Progenitor cell of endocrine pancreas (in vitro differentiated cells): ENCODE measurements around the gene PTPRA. TPM values are rescaled to one million over a fixed set of nuclear protein-coding genes. Genes with fewer than 3 reads are reported as not detected.

Experiments used
- DNase-seq: peaks from one replicate; pipeline ENCODE4 v3.0.0; 2021; ENCODE audit warnings: low spot score; ENCODE audit not compliant: unreplicated experiment
- H3K27ac Mint-ChIP-seq: 2 replicates; pipeline ENCODE4 v1.8.0; 2021; ENCODE audit warnings: mild to moderate bottlenecking, moderate library complexity, mixed read lengths
- H3K27me3 Mint-ChIP-seq: 2 replicates; pipeline ENCODE4 v1.8.0; 2021; ENCODE audit warnings: mixed read lengths
- H3K36me3 Mint-ChIP-seq: 2 replicates; pipeline ENCODE4 v1.8.0; 2022; ENCODE audit warnings: mixed read lengths; ENCODE audit not compliant: insufficient read depth
- H3K4me1 Mint-ChIP-seq: 2 replicates; pipeline ENCODE4 v1.8.0; 2021; ENCODE audit warnings: low read depth, mixed read lengths
- H3K4me3 Mint-ChIP-seq: 2 replicates; pipeline ENCODE4 v1.8.0; 2021; ENCODE audit warnings: low read depth, mild to moderate bottlenecking, moderate library complexity, mixed read lengths
- H3K9me3 Mint-ChIP-seq: 2 replicates; pipeline ENCODE4 v1.8.0; 2021; ENCODE audit warnings: low read depth, mixed read lengths
- CTCF ChIP-seq: fragments of 200-600 bp; sonication (generic); IDR thresholded peaks from one replicate; pipeline ENCODE4 v1.5.0; 2021; ENCODE audit warnings: antibody characterized with exemption, mild to moderate bottlenecking; ENCODE audit not compliant: unreplicated experiment
- total RNA-seq: library from RNA; stranded (reverse); gene quantifications from 2 replicates; pipeline ENCODE4 v1.2.1, GENCODE V29; 2021

Gene PTPRA
- total RNA-seq, 1 donor from 2014 or later = 73.2 TPM

DNA sequence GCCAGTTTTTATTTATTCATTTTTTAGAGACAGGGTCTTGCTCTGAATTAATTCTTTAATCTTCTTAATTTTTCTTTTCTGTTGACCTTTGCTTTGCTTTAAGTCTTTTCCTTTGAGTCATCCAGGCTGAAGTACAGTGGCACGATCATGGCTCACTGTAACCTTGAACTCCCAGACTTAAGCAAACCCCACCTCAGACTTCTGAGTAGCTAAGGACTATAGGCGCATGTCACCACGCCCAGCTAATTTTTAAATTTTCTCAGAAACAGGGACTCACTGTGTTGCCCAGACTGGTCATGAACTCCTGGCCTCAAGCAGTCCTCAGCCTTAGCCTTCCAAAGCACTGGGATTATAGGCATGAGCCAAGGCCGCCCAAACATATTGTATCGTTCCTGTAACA is 98.8 kb downstream of the PTPRA start:
- Mint-ChIP-seq H3K9me3 (no peaks in the 10 kb centered on the region), H3K4me3 (no peak overlapping the region), H3K4me1 (no peaks in the 10 kb centered on the region), H3K27ac (peak overlapping the region; percentile 45), H3K36me3 (peaks cover 14% of the 10 kb centered on the region), H3K27me3 (no peaks in the 10 kb centered on the region)
- TF ChIP-seq CTCF = no peak
- DNase-seq = no peak

DNA sequence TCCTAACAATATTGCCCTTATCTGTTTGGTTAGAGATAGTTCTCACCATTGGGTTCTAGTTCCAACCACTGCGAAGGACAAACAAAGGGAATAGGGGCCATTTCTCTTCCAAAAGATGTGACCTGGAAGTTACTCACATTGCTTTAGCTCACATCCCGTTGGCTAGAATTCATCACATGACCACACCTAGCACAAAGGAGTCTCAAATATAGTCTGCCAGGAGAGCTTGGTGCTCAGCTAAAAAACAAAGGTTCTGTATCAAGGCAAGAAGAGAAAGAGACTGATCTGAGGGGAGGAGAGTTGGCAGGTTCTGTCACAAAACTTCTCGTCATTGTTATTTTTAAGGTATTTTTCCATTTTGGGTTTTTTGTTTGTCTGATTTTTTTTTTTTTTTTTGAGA is 100.3 kb downstream of the PTPRA start:
- no peak for DNase-seq
- Mint-ChIP-seq H3K36me3 (peaks cover 11% of the 10 kb centered on the region), H3K4me3 (no peak overlapping the region), H3K27me3 (no peaks in the 10 kb centered on the region), H3K27ac (peak overlapping the region; percentile 24), H3K4me1 (no peaks in the 10 kb centered on the region), H3K9me3 (no peaks in the 10 kb centered on the region)
- TF ChIP-seq CTCF = no peak

GRCh38 chr20:2978519-2978918 is 105.2 kb downstream of the PTPRA start:
- H3K9me3 Mint-ChIP-seq = no peaks in the 10 kb centered on the region

DNA sequence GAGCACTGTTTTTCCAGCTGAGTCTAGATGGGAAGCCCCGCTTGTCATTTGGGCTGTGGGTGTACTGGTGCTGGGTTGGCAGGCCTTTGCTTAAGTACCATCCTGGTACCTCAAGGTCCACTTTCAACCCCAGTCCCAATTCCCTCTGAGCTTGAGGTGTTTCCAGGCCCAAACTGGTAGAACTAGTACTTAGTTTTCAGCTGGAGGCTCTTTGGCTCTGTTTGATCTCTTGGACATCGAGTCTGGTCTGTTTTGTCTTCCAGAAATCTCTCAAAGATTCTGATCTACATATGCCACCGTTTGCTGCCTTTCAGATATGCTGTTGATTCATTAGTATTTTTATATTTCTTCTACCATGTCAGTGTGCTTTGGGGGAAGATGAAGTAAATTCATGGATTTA is 108.4 kb downstream of the PTPRA start:
- TF ChIP-seq CTCF = no peak
- Mint-ChIP-seq H3K27me3 (no peaks in the 10 kb centered on the region), H3K4me1 (no peaks in the 10 kb centered on the region), H3K4me3 (no peak overlapping the region), H3K27ac (no peak overlapping the region), H3K9me3 (no peaks in the 10 kb centered on the region), H3K36me3 (no peaks in the 10 kb centered on the region)
- no peak for DNase-seq

More at GRCh38 chr20:2978519-2978918, 105.2 kb downstream of the PTPRA start:
- H3K36me3 Mint-ChIP-seq = peaks cover under 1% of the 10 kb centered on the region
- no peak for DNase-seq
- no peak overlapping the region for H3K27ac Mint-ChIP-seq
- TF ChIP-seq CTCF = no peak
- H3K4me3 Mint-ChIP-seq = no peak overlapping the region
- H3K4me1 Mint-ChIP-seq = no peaks in the 10 kb centered on the region
- no peaks in the 10 kb centered on the region for H3K27me3 Mint-ChIP-seq

DNA sequence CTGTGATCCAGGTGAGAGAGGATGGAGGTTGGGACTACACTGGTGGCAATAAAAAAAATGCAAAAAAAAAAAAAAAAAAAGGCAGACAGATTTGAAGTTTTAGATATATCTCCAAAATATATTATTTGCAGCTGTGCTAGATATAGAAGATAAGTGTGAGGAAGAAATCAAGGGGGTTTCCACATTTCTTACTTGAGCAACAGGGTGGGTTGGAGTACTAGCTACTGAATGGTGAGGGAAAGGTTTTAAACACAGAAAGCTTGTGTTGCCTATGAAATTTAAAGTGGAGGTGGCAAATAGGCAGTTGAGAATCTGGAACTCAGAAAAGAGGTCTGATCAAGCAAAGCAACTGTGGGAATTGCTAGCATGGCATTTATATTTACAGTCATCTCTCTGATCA is 110.2 kb downstream of the PTPRA start:
- Mint-ChIP-seq H3K27ac (no peak overlapping the region), H3K9me3 (no peaks in the 10 kb centered on the region), H3K27me3 (no peaks in the 10 kb centered on the region), H3K4me3 (no peak overlapping the region), H3K4me1 (no peaks in the 10 kb centered on the region), H3K36me3 (peaks cover under 1% of the 10 kb centered on the region)
- no peak for TF ChIP-seq CTCF
- no peak for DNase-seq
